GM18519 (cell line): Measurements from ENCODE around the gene FMR1.

Experiments
- ATAC-seq: cut with Tn5 transposase; IDR thresholded peaks from one replicate; pipeline ENCODE4 v1.9.1; 2021; ENCODE audit warnings: mild to moderate bottlenecking, moderate library complexity; ENCODE audit not compliant: unreplicated experiment, low FRiP score

Gene FMR1

GRCh38 chrX:147911192-147912022 lies at the start of gene FMR1:
FMR1 (plus strand) TSS chrX:147911919; CDS start chrX:147912180, 261 bp downstream.
- peak; percentile 83 for ATAC-seq

DNA sequence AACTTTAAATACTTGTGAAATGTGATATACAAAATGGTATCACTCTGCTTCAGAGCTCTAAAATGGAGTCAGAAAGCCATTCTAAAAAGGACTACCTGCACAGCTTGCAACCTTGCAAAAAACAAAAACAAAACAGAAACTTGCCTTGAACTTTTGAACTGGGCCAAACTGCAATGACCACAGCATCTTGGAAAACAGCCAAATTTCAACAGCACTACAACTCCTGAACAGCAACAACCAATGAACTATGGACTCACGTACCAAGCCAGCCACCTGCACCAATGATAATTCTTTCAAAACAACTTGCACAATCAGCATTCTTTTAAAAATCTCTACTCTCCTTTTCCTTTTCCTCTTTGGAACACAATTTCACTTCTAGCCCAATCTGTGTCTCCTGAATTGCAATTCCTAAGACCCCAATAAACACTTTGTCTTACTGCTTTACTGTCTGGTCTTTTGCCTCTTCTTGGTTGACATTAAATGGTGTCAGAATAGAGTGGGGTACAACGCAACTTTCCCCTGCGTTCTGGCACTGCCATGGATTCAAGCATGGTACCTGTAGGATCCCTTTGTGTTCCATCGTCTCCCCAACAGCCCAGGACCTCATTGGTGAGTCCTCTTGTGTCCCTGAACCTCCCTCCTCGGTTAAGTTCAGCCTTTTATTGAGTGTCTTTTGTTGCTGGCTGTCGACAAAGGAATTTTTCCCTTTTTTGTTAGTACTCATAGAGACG lies 35.7 kb upstream of the FMR1 start:
- ATAC-seq, result peak; percentile 95

DNA sequence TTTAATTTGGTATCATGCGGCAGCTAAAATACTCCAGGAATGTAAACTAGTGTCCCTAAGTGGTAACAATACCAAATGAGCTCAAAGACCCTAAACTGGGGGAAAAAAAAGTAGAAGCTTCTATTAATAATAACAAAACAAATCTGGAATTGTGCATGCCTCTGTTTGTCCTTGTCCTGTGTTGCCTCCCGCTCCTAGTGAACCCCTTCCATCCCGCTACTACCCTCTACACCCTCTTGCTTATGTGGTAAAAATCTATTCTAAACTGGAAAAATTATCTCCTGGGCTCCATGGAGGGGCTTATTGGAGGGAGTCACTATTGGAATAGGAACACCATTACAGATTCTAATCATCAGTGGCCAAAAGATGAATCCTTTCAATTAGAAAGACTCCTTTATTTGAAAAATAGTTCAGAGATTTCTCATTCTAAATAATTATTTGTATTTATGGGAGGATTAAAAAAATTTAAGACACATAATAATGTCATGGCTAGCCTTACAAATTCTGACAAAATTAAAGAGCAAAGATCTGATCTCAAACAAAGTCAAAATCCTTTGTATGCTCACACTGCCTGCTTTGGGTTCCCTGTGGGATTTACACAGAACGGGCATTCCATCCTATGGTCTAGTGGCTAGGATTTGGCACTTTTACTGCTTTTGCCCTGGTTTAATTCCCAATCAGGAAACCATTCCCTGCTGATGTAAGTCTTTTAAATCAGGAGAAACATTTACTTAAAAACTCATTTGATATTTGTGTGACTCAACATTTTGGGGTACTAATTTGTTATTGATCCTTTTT lies 34.7 kb upstream of the FMR1 start:
- ATAC-seq, result no peak

DNA sequence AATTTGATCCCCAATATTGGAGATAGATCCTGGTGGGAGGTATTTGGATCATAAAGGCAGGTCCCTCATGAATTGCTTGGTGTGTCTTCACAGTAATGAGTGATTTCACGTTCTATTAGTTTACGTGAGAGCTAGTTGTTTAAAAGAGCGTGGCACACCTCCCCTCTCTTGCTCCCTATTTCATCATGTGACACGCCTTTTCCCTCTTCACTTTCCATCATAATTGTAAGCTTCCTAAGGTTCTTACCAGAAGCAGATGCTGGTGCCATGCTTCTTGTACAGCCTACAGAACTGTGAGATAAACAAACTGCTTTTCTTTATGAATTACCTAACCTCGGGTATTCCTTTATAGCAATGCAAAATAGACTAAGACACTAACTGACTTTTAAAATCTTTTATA lies 34.0 kb upstream of the FMR1 start:
- ATAC-seq, result no peak

- no peak for ATAC-seq
Observed at GRCh38 chrX:147884958-147885357, 26.8 kb upstream of the FMR1 start.

GRCh38 chrX:147890756-147891155 lies 21.0 kb upstream of the FMR1 start:
- no peak for ATAC-seq

GRCh38 chrX:147891896-147892295 lies 19.8 kb upstream of the FMR1 start:
- ATAC-seq, result no peak

DNA sequence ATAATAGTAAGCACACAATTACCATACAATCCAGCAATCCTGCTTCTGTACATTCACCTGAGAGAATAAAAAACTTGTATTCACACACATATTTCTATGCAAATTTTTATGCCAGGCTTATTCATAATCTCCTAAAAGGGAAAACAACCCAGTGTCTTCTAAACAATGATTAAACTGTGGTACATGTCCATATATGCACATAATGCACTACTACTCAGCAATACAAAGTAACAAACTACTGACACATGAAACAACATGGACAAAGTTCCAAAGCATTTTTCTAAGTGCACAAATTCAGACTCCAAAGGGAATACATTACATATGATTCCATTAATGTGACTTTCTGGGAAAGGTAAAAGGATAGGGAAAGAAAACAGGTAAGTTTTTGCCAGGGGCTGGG lies 18.0 kb upstream of the FMR1 start:
- no peak for ATAC-seq

GRCh38 chrX:147894366-147894963 lies 17.3 kb upstream of the FMR1 start:
- ATAC-seq, result peak; percentile 62

DNA sequence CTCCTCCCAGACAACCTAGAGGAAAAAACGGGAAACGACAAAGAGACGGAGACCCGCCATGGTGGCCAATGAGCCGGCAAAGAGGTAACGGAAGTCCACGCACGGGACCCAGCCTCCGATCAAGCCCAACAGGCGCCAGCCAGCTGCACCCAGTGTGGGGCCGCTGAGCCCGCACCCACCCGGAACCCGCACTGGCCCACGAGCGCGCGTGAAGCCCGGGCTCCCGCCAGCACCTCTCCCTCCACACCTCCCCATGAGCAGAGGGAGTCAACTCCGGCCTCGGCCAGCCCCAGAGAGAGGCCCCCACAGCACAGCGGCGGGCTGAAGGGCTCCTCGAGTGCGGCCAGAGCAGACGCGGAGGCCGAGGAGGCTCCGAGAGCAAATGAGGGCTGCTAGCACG lies 14.6 kb upstream of the FMR1 start:
- ATAC-seq, result no peak

- no peak for ATAC-seq
Observed at GRCh38 chrX:147898951-147899350, 12.8 kb upstream of the FMR1 start.

DNA sequence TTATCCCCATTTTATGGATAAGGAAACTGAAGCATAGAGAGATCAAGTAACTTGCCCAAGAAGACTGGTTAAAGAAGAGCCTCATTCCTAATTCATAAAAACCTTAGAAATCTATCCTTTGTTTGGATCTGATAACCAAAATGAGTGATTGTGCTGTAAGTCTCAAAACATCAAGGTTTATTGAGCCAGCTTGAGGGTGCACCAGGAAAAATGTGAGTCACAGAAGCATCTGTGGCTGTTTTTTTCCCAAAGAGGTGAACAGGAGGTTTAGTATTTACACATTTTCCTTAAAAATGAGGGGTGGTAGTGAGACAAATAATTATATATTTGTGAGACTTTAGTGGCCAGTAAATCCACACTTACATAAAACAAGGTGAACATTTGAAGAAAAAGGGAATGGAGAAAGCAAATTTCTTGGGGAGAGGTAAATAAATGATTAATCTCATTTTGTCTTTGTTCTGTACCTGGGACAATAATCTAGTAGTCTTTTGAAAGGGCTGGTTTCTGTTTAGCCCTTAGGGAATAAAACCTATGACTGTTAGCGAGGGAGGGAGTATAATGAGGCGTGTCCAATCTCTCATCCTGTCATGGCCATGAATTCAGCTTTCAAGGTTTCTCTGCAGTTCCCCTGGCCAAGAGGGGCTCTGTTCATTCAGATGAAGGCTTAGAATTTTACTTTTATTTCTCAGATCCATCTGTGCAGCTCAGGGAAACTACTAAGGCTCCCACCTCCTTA lies 12.2 kb upstream of the FMR1 start:
- ATAC-seq, result peak; percentile 47

DNA sequence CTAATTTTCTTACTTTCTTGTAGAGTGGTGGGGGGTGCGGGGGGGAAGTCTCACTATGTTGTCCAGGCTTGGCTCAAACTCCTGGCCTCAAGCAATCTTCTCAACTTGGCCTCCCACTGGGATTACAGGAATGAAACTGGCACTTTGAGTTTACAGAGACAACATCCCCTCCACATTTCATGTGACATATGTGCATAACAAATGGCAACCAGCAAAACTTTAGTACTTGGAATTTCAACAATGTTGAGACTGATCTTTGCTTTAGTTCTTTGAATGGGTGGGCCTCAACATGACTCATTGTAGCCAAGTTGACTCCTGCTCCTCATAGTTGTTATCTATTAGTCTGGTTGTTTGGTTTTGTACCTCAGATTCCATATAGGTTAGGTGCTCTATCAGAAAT lies 11.4 kb upstream of the FMR1 start:
- ATAC-seq, result no peak

GRCh38 chrX:147901461-147902126 lies 10.1 kb upstream of the FMR1 start:
- no peak for ATAC-seq

DNA sequence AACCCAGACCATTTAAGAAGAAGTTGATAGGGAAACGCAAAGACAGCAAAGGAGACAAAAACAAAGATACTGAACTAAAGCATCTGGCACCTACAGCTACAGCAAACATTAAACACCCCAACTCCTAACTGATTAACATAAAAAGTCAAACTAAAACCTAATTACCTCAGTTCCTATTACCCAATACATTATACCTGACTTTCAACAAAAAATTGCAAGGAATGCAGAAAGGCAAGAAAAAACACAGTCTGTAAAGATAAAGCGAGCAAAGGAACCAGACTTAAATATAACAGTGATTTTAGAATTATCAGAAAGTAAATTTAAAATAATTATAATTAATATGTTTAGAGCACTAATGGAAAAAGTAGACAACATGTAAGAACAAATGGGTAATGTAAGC lies 9.4 kb upstream of the FMR1 start:
- no peak for ATAC-seq

DNA sequence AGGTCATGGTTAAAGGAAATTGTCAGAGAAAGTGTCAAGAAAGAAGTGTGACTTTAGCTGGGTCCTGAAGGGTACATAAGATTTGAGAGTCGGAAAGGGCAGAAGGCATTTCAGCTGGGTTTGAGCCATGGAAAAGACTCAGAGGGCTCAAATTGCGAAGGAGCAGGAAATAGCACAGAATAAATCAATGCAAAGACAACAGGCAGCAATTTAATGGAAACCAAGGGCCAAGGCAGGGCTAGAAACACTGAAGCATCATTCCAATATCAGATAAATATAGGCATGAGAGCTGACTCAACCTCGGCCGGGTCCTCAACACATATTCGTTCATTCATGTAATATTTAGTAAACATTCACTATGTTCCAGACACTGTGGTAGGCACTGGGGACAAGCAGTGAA lies 3.6 kb upstream of the FMR1 start:
- no peak for ATAC-seq

DNA sequence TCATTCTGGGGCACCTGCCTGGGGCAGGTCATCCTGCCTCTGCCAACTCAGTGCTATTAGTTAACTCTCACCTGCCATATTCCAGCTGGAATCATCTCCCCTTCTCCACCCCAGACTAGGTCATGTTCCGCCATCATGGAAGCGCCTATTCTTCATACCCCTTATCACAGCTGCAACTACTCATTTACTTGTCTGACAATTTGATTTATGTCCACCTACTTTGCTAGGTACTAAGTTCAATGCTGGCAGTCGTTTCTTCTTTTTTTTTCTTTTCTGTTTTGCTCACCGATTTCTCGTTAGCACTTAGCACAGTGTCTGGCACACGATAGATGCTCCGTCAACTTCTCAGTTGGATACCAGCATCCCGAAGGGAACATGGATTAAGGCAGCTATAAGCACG lies 1.1 kb upstream of the FMR1 start:
- no peak for ATAC-seq

DNA sequence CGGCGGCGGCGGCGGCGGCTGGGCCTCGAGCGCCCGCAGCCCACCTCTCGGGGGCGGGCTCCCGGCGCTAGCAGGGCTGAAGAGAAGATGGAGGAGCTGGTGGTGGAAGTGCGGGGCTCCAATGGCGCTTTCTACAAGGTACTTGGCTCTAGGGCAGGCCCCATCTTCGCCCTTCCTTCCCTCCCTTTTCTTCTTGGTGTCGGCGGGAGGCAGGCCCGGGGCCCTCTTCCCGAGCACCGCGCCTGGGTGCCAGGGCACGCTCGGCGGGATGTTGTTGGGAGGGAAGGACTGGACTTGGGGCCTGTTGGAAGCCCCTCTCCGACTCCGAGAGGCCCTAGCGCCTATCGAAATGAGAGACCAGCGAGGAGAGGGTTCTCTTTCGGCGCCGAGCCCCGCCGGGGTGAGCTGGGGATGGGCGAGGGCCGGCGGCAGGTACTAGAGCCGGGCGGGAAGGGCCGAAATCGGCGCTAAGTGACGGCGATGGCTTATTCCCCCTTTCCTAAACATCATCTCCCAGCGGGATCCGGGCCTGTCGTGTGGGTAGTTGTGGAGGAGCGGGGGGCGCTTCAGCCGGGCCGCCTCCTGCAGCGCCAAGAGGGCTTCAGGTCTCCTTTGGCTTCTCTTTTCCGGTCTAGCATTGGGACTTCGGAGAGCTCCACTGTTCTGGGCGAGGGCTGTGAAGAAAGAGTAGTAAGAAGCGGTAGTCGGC lies 528 bp downstream of the FMR1 start:
- peak; percentile 3 for ATAC-seq

DNA sequence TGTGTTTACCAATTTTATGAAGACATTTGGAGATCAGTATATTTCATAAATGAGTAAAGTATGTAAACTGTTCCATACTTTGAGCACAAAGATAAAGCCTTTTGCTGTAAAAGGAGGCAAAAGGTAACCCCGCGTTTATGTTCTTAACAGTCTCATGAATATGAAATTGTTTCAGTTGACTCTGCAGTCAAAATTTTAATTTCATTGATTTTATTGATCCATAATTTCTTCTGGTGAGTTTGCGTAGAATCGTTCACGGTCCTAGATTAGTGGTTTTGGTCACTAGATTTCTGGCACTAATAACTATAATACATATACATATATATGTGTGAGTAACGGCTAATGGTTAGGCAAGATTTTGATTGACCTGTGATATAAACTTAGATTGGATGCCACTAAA lies 1.9 kb downstream of the FMR1 start:
- no peak for ATAC-seq
